WI38 (cell line): ENCODE results near the gene EXOC3L1.
A peak's percentile ranks its signal among the peaks of the same experiment; 100 is the strongest.

ENCODE experiments used
- H3K4me3 ChIP-seq: 2 replicates; pipeline ENCODE4 v1.5.1; 2011; ENCODE audit warnings: low read depth, mild to moderate bottlenecking, control low read depth, low read length
- CTCF ChIP-seq: IDR thresholded peaks from 2 replicates; pipeline ENCODE4 v1.5.1; 2012; ENCODE audit warnings: low read depth, mild to moderate bottlenecking, control low read depth, low read length

EXOC3L1 gene

DNA sequence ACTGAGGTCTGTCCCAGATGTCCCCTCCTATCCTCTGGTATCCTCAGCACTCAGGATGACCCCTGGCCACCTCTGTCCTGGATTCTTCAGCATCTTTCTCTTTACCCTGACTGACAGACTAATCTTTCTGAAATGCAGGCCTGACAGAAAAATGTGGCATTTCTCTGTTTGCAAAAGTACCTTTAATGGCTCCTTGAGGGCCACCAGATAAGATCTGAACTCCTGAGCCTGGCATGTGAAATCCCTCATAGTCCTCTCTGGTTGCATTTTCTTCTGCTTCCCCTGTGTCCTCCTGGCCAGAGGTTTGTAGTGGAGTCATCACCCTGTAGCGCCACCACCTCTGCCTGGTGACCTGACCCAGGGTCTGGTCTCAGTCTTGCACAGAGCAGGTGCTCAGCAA lies 6.9 kb upstream of the EXOC3L1 start:
- TF ChIP-seq CTCF, result no peak
- no peak overlapping the region for H3K4me3 ChIP-seq

GRCh38 chr16:67195676-67196075 lies 5.7 kb upstream of the EXOC3L1 start:
- no peak for TF ChIP-seq CTCF
- H3K4me3 ChIP-seq, result no peak overlapping the region

GRCh38 chr16:67194260-67194659 lies 4.3 kb upstream of the EXOC3L1 start:
- H3K4me3 ChIP-seq, result no peak overlapping the region

GRCh38 chr16:67193536-67193935 lies 3.6 kb upstream of the EXOC3L1 start:
- peak overlapping the region; percentile 97 for H3K4me3 ChIP-seq
- TF ChIP-seq CTCF, result no peak

More at GRCh38 chr16:67194260-67194659, 4.3 kb upstream of the EXOC3L1 start:
- no peak for TF ChIP-seq CTCF

- no peak for TF ChIP-seq CTCF
- peak overlapping the region; percentile 97 for H3K4me3 ChIP-seq
Measured at GRCh38 chr16:67192781-67193361, 2.9 kb upstream of the EXOC3L1 start.

GRCh38 chr16:67191995-67192681 lies 2.2 kb upstream of the EXOC3L1 start, which contains the start of gene E2F4:
Gene E2F4 (plus strand): TSS chr16:67192155. CDS start chr16:67192228, 73 bp downstream.
- peak within 1 kb of the TSS; percentile 97 for H3K4me3 ChIP-seq
- no peak for TF ChIP-seq CTCF

- peak overlapping the region; percentile 97 for H3K4me3 ChIP-seq
- TF ChIP-seq CTCF, result no peak
Measured at GRCh38 chr16:67191411-67191994, 1.6 kb upstream of the EXOC3L1 start.
